SU-DHL-6 (cell line): ENCODE results near the gene ATAD2B.

Source experiments
- H2AFZ ChIP-seq: fragments of 200-600 bp; sonication (generic); 2 replicates; pipeline ENCODE4 v1.6.1; 2014; ENCODE audit warnings: low read depth, mild to moderate bottlenecking, moderate library complexity, mixed read lengths, antibody characterized with exemption, low read length; ENCODE audit not compliant: severe bottlenecking
- H3F3A ChIP-seq: fragments of 200-600 bp; shearing (Covaris generic); 2 replicates; pipeline ENCODE4 v1.6.0; 2016; ENCODE audit warnings: antibody characterized with exemption, mild to moderate bottlenecking; ENCODE audit not compliant: insufficient read depth
- H3K27ac ChIP-seq: fragments of 200-600 bp; sonication (generic); 2 replicates; pipeline ENCODE4 v1.5.1; 2016; ENCODE audit warnings: low read depth, mild to moderate bottlenecking, low read length, moderate library complexity, mixed read lengths
- H3K27me3 ChIP-seq: fragments of 200-600 bp; sonication (generic), shearing (Covaris generic); 2 replicates; pipeline ENCODE4 v1.6.0; 2014; ENCODE audit warnings: mild to moderate bottlenecking, low read length
- H3K36me3 ChIP-seq: fragments of 200-600 bp; sonication (generic); 2 replicates; pipeline ENCODE4 v1.6.1; 2014; ENCODE audit warnings: mild to moderate bottlenecking, low read length, mixed read lengths
- H3K4me2 ChIP-seq: fragments of 300-600, 200-600 bp; shearing (Covaris generic), sonication (generic); 2 replicates; pipeline ENCODE4 v1.6.0; 2014; ENCODE audit warnings: low read length, low read depth, mild to moderate bottlenecking; ENCODE audit not compliant: poor library complexity, severe bottlenecking
- H3K4me3 ChIP-seq: fragments of 200-600 bp; sonication (generic); 2 replicates; pipeline ENCODE4 v1.5.1; 2014; ENCODE audit warnings: antibody characterized with exemption, low read length, mild to moderate bottlenecking, mixed read lengths; ENCODE audit not compliant: insufficient read depth, poor library complexity, severe bottlenecking
- H3K79me2 ChIP-seq: fragments of 200-600 bp; sonication (generic); 2 replicates; pipeline ENCODE4 v1.6.1; 2014; ENCODE audit warnings: mild to moderate bottlenecking, low read length, moderate library complexity; ENCODE audit not compliant: insufficient read depth
- H3K9ac ChIP-seq: fragments of 200-600 bp; sonication (generic); 2 replicates; pipeline ENCODE4 v1.7.0; 2014; ENCODE audit warnings: mild to moderate bottlenecking, low read length
- H3K9me2 ChIP-seq: fragments of 200-600 bp; sonication (generic); replicated peaks from 2 replicates; pipeline ENCODE4 v1.6.1; 2014; ENCODE audit warnings: low read length; ENCODE audit not compliant: insufficient read depth
- H3K9me3 ChIP-seq: fragments of 200-600 bp; sonication (generic); 2 replicates; pipeline ENCODE4 v1.6.1; 2014; ENCODE audit warnings: low read length, mixed read lengths; ENCODE audit not compliant: insufficient read depth
- H4K20me1 ChIP-seq: fragments of 200-600 bp; sonication (generic); 2 replicates; pipeline ENCODE4 v1.6.1; 2014; ENCODE audit warnings: low read depth, mild to moderate bottlenecking, antibody characterized with exemption, low read length, moderate library complexity, mixed read lengths
- CTCF ChIP-seq: fragments of 200-600 bp; sonication (generic); IDR thresholded peaks from one replicate; pipeline ENCODE4 v1.5.1; 2017; ENCODE audit warnings: antibody characterized with exemption, mild to moderate bottlenecking, low read length, moderate library complexity; ENCODE audit not compliant: insufficient read depth, poor library complexity, severe bottlenecking
- EZH2phosphoT487 ChIP-seq: fragments of 200-600 bp; sonication (generic), shearing (Covaris generic); conservative IDR thresholded peaks from 2 replicates; pipeline ENCODE4 v1.6.1; 2018; ENCODE audit warnings: mild to moderate bottlenecking, antibody characterized with exemption, low read length, moderate library complexity, mixed read lengths

The ATAD2B gene

GRCh38 chr2:23793476-23793875 is 133.4 kb downstream of the ATAD2B start:
- Histone ChIP-seq H3K4me3 (no peak overlapping the region), H3K4me2 (no peak overlapping the region), H3K27me3 (no peaks in the 10 kb centered on the region), H4K20me1 (no peaks in the 10 kb centered on the region), H3K79me2 (no peaks in the 10 kb centered on the region), H3K27ac (no peak overlapping the region), H3K9ac (no peak overlapping the region), H3F3A (no peaks in the 10 kb centered on the region), H3K9me2 (no peaks in the 10 kb centered on the region), H2AFZ (no peak overlapping the region), H3K9me3 (no peaks in the 10 kb centered on the region), H3K36me3 (peaks cover 5% of the 10 kb centered on the region; the same call in 1 of the 2 replicates)
- TF ChIP-seq EZH2phosphoT487 = no peak
- no peak for TF ChIP-seq CTCF

GRCh38 chr2:23791030-23791429 is 135.9 kb downstream of the ATAD2B start:
- no peak for TF ChIP-seq CTCF
- no peak for TF ChIP-seq EZH2phosphoT487

GRCh38 chr2:23789012-23789411 is 137.9 kb downstream of the ATAD2B start:
- no peak overlapping the region for H2AFZ ChIP-seq
- H3K4me3 ChIP-seq = no peak overlapping the region
- no peak for TF ChIP-seq CTCF
- no peak for TF ChIP-seq EZH2phosphoT487
- H3K9me2 ChIP-seq = no peaks in the 10 kb centered on the region
- no peaks in the 10 kb centered on the region for H3K79me2 ChIP-seq
- no peak overlapping the region for H3K4me2 ChIP-seq
- 0 out of 2 replicates have a peak, but pooled peaks cover 3% of the 10 kb centered on the region for H3K36me3 ChIP-seq
- no peak overlapping the region for H3K9ac ChIP-seq
- no peak overlapping the region for H3K27ac ChIP-seq
- H4K20me1 ChIP-seq = no peaks in the 10 kb centered on the region
- no peaks in the 10 kb centered on the region for H3K9me3 ChIP-seq
- H3F3A ChIP-seq = no peaks in the 10 kb centered on the region
- H3K27me3 ChIP-seq = no peaks in the 10 kb centered on the region

More at GRCh38 chr2:23791030-23791429, 135.9 kb downstream of the ATAD2B start:
- Histone ChIP-seq H3K4me3 (no peak overlapping the region), H3K27me3 (no peaks in the 10 kb centered on the region), H3K9me3 (no peaks in the 10 kb centered on the region), H3K79me2 (no peaks in the 10 kb centered on the region), H3K27ac (no peak overlapping the region), H4K20me1 (no peaks in the 10 kb centered on the region), H3K9me2 (no peaks in the 10 kb centered on the region), H3K4me2 (no peak overlapping the region), H2AFZ (no peak overlapping the region), H3F3A (no peaks in the 10 kb centered on the region), H3K36me3 (no peaks in the 10 kb centered on the region), H3K9ac (no peak overlapping the region)
